IPS-18c (cell line): ENCODE data around the gene C5AR2.
"Not testable (repeated sequence)": the region's sequence is repeated elsewhere in the genome, so short reads cannot be mapped to it uniquely, and the experiment has no call there.

Experiments used
- H3K4me3 ChIP-seq: 2 replicates; pipeline ENCODE4 v1.7.0; 2013; ENCODE audit warnings: low read depth, mild to moderate bottlenecking, low read length, moderate library complexity; ENCODE audit not compliant: insufficient read depth
- H3K9me3 ChIP-seq: one replicate; pipeline ENCODE4 v1.6.1; 2013; ENCODE audit warnings: mild to moderate bottlenecking, low read length, moderate library complexity; ENCODE audit not compliant: control insufficient read depth, insufficient read depth

C5AR2 gene

GRCh38 chr19:47374876-47375693, 43.1 kb downstream of the C5AR2 start:
- no peaks in the 10 kb centered on the region for H3K9me3 ChIP-seq
- no peak overlapping the region for H3K4me3 ChIP-seq

DNA sequence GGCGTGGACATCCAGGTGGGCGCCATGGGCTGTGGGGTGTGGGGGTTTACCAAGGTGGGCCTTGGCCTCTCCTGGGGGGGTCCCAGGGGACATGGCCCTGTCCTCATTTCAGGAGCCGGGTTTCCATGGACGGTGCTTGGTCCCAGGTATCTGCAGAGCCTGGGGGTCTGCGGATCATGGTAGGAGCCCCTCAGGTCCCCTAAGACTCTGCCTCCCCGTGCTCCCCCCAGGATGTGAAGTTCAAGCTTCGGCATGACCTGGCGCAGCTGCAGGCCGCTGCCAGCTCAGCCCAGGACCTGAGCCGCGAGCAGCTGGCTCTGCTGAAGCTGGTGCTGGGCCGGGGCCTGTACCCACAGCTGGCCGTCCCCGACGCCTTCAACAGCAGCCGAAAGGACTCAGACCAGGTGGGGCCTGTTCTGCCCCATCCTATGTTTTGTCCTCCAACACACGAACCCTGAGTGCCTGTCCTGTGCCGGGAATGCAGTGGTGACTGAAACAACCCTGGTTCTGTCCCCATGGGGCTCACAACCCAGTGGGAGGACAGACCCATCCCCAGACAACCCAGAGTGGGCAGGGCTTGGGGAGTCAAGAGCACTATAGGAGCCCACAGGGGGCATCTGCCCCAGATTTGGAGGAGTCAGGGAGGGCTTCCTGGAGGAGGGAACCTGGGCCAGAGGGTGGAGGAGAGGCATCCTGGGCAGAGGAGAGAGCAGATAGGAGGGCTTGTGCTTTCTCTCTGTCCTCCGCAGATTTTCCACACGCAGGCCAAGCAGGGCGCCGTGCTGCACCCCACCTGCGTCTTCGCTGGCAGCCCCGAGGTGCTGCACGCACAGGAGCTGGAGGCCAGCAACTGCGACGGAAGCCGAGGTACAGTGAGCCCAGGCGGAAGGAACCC, 44.0 kb downstream of the C5AR2 start:
- Histone ChIP-seq H3K9me3 (no peaks in the 10 kb centered on the region), H3K4me3 (no peak overlapping the region)

GRCh38 chr19:47376589-47377144, 44.7 kb downstream of the C5AR2 start:
- Histone ChIP-seq H3K9me3 (no peaks in the 10 kb centered on the region), H3K4me3 (no peak overlapping the region)

DNA sequence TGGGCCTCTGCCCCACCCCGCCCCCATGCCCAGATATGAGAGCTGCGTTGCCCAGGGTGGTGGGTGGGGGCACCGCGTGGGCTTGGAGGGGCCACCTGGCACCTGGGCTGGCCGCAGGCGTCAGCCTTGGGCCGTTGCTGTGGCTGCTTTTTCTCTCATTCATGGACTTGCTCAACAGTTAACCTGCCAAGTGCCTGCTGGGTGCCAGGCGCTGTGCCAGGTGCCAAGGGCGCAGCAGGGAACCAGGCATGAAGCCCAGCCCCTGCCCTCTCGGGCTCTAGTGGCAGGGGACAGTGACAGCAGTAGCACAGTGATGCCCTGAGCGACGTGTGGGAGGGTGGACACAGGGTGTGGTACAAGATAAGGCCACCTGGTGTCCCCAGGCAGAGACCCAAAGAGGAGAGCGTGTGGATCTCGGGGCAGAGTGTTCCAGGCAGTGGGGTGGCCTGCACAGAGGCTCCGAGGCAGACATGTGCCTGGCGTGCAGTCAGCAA, 45.3 kb downstream of the C5AR2 start:
- H3K4me3 ChIP-seq = no peak overlapping the region
- H3K9me3 ChIP-seq = no peaks in the 10 kb centered on the region

- H3K4me3 ChIP-seq = no peak overlapping the region
These were observed 45.8 kb downstream of the C5AR2 start for GRCh38 chr19:47377801-47378200.

GRCh38 chr19:47378246-47378645, 46.3 kb downstream of the C5AR2 start:
- H3K4me3 ChIP-seq = no peak overlapping the region

More at GRCh38 chr19:47377801-47378200, 45.8 kb downstream of the C5AR2 start:
- H3K9me3 ChIP-seq = no peaks in the 10 kb centered on the region

DNA sequence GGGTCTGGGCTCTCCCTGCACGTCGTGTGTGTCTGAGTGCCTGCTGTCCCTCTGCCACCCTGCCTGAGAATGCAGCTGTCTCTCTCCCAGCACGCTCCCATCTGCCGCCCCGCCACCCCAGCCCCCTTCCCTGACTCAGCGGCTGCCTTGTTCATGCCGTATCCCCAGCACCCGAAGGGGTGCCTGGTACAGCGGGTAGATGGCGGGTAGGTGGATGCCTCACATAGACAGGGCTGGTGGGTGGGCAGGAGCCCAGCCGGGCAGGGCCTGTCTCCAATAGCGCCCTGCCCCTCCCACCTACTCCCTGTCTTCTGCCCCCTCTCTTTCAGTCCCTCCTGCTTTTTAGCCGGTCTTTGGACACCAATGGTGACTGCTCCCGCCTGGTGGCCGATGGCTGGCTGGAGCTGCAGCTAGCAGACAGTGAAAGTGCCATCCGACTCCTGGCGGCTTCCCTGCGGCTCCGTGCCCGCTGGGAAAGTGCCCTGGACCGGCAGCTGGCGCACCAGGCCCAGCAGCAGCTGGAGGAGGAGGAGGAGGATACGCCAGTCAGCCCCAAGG, 47.5 kb downstream of the C5AR2 start:
- Histone ChIP-seq H3K4me3 (no peak overlapping the region), H3K9me3 (no peaks in the 10 kb centered on the region)

More at GRCh38 chr19:47378246-47378645, 46.3 kb downstream of the C5AR2 start:
- H3K9me3 ChIP-seq = no peaks in the 10 kb centered on the region

DNA sequence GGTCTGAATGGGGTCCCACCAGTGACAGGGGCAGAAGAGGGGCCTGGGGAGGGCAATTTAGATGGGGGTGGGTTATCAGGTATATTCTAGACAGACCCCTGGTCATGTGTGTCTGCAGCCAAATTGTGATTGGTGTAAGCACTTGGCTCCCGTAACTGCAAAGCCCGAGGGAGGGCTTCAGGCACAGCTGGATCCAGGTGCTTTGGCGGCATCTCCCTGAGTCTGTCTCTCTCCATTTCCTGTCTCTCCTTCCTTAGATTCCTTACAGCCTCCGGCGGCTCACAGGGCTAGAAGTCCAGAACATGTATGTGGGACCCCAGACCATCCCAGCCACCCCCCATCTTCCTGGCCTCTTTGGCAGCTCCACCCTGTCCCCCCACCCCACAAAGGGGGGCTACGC, 48.6 kb downstream of the C5AR2 start:
- no peak overlapping the region for H3K4me3 ChIP-seq

DNA sequence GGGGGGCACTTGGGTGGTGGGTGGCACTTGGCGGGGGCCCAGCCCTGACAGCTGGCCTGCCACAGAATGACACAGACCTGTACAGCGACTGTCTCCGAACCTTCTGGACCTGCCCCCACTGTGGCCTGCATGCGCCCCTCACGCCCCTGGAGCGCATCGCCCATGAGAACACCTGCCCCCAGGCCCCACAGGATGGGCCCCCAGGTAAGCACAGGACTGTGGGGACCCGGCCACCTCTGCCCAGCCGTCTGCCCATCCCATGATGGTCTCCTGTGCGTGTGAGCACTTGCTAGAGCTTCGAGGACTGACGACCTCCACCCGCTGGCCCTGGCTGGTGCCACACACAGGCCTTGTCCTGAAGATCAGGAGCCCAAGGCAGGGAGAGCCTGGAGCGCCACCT, 49.1 kb downstream of the C5AR2 start:
- H3K9me3 ChIP-seq = no peaks in the 10 kb centered on the region

More for the DNA sequence above, 48.6 kb downstream of the C5AR2 start:
- H3K9me3 ChIP-seq = no peaks in the 10 kb centered on the region

DNA sequence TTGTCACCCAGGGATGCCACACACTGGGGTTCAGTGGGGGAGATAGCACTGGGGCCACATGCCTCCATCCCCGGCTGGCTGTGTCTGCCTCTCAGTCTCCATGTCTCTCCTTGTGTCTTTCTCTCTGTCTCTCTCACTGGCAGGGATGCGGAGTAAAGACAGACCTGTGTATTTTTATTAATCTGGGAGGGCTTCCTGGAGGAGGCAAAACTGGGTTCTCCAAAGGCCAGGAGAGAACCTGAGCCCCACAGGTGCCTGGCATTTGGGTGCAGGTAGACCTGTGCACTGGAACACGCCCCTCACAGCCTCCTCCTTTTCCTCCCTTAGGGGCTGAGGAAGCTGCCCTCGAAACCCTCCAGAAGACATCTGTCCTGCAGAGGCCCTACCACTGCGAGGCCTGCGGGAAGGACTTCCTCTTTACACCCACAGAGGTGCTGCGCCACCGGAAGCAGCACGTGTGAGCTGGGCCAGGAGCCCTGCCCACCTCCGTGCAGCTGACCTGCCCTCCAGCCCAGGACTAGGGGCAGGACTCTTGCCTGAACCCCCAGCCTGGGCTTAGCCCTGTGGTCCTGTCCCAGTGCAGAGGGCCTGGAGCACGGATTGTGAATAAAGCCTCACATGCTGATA, 49.8 kb downstream of the C5AR2 start:
- Histone ChIP-seq H3K9me3 (no peaks in the 10 kb centered on the region), H3K4me3 (no peak overlapping the region)

More for the DNA sequence above, 49.1 kb downstream of the C5AR2 start:
- no peak overlapping the region for H3K4me3 ChIP-seq

- not testable (repeated sequence) for H3K4me3 ChIP-seq, H3K9me3 ChIP-seq
These were observed 51.9 kb downstream of the C5AR2 start for GRCh38 chr19:47383890-47384289.

- not testable (repeated sequence) for H3K4me3 ChIP-seq, H3K9me3 ChIP-seq
These were observed 52.6 kb downstream of the C5AR2 start for GRCh38 chr19:47384533-47384932.

- H3K9me3 ChIP-seq, H3K4me3 ChIP-seq: not testable (repeated sequence)
These were observed 54.6 kb downstream of the C5AR2 start for GRCh38 chr19:47386582-47386981.

DNA sequence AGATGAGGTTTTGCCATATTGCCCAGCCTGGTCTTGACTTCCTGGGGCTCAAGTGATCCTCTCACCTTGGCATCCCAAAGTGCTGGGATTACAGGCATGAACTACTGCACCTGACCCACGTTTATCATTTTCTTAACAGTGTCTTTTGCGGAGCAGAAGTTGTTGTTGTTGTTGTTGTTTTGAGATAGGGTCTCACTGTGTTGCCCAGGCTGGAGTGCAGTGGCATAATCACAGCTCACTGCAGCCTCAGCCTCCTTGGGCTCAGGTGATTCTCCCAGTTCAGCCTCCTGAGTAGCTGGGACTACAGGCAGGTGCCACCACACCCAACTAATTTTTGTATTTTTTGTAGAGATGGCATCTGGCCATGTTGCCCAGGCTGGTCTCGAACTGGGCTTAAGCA, 55.6 kb downstream of the C5AR2 start:
- not testable (repeated sequence) for H3K4me3 ChIP-seq

DNA sequence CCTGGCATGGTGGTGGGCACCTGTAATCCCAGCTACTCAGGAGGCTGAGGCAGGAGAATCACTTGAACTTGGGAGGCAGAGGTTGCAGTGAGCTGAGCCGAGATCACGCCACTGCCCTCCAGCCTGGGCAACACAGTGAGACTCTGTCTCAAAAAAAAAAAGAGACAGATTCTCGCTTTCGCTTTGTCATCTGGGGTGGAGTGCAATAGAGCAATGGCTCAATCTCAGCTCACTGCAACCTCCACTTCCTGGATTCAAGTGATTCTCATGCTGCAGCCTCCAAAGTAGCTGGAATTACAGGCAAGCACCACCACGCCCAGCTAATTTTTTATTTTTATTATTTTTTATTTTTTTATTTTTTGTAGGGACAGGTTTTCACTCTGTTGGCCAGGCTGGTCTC, 56.7 kb downstream of the C5AR2 start:
- H3K4me3 ChIP-seq, H3K9me3 ChIP-seq: not testable (repeated sequence)

More for the DNA sequence above, 55.6 kb downstream of the C5AR2 start:
- not testable (repeated sequence) for H3K9me3 ChIP-seq

DNA sequence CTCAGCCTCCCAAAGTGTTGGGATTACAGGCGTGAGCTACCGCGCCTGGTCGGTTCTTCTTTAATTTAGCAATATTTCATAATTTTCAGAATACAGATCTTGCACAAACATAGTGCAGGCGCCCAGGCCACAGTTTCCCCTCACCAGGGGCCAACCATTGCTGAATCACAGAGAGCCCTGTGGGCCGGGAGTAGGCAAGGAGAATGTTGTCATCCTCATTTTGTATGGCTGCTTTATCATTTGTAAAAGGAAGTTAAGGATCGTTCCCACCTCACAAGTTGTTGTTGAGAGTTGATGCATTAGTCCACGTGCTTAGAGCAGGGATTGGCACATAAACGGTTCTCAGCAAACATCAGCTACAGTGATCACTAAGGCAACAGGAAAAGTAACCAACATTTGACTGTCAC, 57.2 kb downstream of the C5AR2 start:
- H3K4me3 ChIP-seq = no peak overlapping the region
- H3K9me3 ChIP-seq = no peaks in the 10 kb centered on the region
